Transverse colon (tissue), 4 donors: ENCODE data around the gene MAPK14.

Experiments used
- CTCF ChIP-seq, 5 experiments: fragments of 200-600 bp in 3 of 5; fragments of 450-650 bp in 2 of 5; sonication (generic) in 3 of 5; IDR thresholded peaks; 1 replicate in 2 of 5; 2 replicates in 3 of 5; pipeline ENCODE4 v1.5.1; 2016 to 2017; ENCODE audit warnings: antibody characterized with exemption in 5 of 5, inconsistent platforms in 3 of 5, mild to moderate bottlenecking in 2 of 5, moderate library complexity in 1 of 5
- POLR2AphosphoS5 ChIP-seq, 3 donors: sonication (generic); formaldehyde crosslinking; IDR thresholded peaks; one replicate each; pipeline ENCODE4 v1.6.1; 2016; ENCODE audit warnings: antibody characterized with exemption in 3 of 3

DNA sequence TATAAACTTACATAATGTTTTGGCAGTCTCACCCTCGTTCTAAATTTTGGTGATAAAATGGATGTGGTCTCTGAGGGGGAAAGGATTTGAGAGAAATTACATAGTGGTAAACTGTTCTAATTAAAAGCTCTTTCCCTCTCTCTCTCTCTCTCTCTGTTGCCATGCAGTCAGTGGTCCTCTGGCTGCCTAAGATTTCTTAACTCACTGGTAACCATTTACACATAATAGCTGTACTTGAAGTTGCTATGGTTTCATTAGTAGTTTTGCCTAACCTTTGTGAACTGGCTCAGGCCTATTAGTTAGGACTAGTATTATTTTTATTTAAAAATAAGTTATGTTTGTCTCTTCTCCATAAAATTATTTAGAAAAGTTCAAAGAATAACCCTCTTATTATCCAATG lies 42.0 kb downstream of the MAPK14 start:
- TF ChIP-seq CTCF (IDR thresholded peaks at IDR 0.05) (no peak), POLR2AphosphoS5 (IDR thresholded peaks at IDR 0.05) (no peak)
